ENCODE data around the gene PCK2. TPM values are rescaled to one million over a fixed set of nuclear protein-coding genes. Genes with fewer than 3 reads are reported as not detected.

PCK2 gene
- total RNA-seq, 1 experiment from 2014 or later: 16.0 TPM

DNA sequence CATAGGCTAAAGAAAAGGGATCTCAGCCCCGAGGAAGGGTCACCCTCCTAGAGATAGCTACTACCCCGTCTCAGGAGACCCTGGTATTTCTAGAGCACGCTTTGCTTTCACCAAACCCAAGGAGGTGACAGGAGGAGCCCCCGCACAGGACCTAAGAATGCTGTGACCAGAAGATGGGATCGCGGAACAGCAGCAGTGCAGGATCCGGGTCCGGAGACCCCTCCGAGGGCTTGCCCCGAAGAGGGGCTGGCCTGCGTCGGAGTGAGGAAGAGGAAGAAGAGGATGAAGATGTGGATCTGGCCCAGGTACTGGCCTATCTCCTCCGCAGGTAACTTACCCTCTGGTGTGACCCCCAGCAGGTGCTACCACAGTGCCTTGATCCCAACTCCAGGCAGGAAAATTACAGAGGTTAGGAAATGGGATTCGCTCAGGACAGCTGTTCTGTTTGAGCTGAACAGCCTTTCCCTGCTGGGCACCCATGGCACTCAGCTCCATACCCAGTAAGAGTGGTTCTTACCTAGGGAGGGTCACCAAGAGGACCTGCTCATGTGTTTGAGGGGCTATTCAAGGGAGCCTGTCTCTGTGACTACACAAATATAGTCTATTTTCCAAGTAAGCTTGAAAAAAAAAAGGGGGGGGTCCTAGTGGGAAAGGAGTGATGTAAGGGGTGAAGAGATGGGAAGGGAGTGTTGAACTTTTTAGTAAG lies 21.5 kb downstream of the PCK2 start:
- DNase-seq (ENCODE audit: low spot score): no peak

DNA sequence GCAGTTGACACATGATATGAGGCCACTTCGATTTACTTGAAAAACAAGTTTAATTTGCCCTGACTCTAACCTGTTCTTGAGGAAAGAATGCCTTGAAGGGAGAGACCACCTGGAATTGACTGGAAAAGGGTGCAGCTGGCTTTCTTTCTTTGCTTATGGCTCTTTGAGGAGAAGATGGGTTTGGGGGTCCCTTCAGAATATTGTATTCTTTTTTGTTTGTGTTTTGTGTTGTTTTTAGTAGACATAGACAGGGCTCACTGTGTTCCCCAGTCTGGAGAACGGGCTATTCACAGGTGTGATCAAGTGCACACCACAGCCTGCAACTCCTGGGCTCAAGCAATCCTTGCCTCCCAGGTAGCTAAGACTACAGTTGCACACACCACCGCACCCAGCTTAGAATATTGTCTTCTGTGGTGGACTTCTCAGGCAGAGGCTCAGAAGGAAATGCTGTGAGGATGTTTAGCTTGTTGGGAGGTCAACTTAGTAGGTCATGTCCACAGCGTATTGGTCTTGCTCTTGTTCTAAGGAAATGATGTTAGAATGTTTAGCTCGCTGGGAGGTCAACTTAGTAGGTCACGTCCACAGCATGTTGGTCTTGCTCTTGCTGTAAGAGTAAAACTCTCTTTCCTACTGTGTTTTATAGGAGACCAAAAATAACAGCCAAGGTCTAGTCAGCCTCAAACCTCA lies 22.2 kb downstream of the PCK2 start:
- no peak for DNase-seq (ENCODE audit: low spot score)

DNA sequence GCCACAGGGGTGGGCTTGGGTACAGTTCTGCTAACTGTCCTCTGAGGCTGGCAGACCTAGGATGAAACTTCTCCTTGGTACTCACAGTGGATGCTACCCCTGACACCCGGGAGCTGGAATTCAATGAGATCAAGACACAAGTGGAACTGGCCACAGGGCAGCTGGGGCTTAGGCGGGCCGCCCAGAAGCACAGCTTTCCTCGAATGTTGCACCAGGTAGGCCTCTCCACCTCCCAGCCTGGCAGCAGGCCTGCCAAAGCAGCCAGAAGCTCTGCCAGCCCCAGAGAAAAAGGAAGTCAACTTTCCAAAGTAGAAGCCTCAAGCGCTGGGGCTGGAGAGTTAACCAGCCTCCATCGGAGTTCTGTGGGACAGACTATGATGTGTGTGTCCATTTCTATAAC lies 23.1 kb downstream of the PCK2 start:
- DNase-seq (ENCODE audit: low spot score): no peak

GRCh38 chr14:24119691-24120090 lies 25.6 kb downstream of the PCK2 start:
- no peak for DNase-seq (ENCODE audit: low spot score)

DNA sequence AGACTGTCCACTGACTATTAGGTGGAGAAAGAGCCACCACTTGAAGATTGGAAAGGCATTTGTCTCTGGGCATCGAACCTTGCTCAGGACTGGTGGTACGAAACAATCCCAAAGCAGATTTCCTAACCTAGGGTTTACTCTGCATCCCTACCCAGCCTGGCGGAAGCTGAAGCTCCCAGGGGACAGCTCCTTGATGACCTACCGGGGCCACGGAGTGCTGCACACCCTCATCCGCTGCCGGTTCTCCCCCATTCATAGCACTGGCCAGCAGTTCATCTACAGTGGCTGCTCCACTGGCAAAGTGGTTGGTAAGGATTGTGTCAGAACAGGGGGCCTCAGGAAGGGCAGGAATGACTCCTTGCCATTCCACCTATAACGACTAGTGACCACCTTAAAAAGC lies 27.1 kb downstream of the PCK2 start:
- no peak for DNase-seq (ENCODE audit: low spot score)

DNA sequence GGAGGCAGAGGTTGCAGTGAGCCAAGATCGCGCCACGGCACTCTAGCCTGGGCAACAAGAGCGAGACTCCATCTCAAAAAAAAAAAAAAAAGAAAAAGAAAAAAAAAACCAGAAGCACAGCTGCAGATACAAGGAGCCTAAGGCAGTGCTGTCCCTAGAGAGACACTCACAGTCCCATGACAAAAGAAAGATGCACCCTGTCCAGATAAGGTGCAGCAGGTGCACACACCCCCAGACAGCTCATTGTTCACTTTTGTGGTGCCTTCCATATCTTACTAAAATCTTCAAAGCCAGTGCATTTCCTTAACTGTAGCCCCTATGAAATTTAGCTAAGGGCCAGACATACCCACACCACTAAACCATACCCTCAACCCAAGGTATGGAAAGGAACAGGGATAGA lies 28.3 kb downstream of the PCK2 start:
- no peak for DNase-seq (ENCODE audit: low spot score)

- no peak for DNase-seq (ENCODE audit: low spot score)
These were observed 28.8 kb downstream of the PCK2 start for GRCh38 chr14:24122898-24123297.

GRCh38 chr14:24123424-24124417 lies 29.6 kb downstream of the PCK2 start:
- no peak for DNase-seq (ENCODE audit: low spot score)

- DNase-seq (ENCODE audit: low spot score): no peak
These were observed 32.8 kb downstream of the PCK2 start for GRCh38 chr14:24126939-24127338.

GRCh38 chr14:24127673-24128072 lies 33.6 kb downstream of the PCK2 start:
- no peak for DNase-seq (ENCODE audit: low spot score)

- DNase-seq (ENCODE audit: low spot score): no peak
These were observed 35.4 kb downstream of the PCK2 start for GRCh38 chr14:24129410-24129998.

DNA sequence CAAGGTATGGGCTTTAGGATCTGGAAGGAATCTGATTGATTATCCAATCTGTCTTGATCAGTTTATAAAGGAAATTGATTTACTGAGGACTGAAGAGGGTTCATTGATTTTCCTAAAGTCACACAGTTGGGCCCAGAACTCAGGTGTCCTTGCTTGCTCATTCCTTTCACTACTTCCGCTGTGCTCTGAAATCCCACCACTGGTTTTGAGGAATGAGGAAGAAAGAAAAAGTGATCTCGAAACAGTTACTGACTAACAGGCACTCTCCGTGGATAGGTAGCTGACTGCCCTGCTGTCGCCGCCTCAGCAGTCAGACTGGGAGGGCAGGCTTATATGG lies 36.2 kb downstream of the PCK2 start, which contains the start of gene FITM1:
Gene FITM1, plus strand, starts transcription at position 280 of the 337 bp plus-strand sequence. CDS start 905 bp downstream, outside the sequence.
- DNase-seq (ENCODE audit: low spot score): no peak

DNA sequence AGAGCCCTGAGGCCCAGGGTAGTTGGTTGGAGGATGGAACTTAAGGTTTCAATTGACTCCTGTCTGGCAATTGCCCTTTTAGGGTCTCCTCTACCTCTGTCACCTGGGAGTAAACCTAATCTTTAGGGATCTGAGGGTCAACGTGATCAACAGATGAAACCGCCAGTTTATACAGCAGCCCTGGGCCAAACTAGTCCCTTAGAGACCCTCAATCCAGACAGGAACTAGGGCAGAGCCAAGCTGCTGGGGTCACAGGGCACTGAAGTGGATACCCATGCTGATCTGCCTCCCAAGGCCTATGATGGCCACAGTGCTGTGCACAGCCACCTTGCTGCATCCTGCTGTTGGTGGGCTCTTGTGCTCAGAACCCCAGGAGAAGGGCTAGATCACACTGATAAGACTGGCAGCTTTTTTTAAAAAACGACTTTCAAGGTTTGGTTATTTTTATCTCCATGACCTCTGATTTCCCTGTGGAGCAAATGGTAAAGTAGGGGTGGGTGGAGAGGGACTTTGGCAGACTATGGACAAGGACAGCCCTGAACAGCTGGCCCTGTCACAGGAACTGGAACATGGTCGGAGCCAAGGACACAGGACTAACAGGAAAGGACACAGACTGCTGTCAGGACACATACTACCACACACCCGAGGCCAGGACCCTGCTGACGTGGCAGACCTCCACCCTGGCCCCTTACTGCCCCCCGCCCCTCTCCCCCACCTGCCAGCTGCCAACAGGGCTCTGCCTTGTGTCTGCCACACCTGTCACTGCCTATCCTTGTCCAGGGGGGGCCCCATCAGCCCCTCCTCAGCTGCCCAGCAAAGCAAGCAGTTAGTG lies 36.8 kb downstream of the PCK2 start:
- DNase-seq (ENCODE audit: low spot score): no peak

DNA sequence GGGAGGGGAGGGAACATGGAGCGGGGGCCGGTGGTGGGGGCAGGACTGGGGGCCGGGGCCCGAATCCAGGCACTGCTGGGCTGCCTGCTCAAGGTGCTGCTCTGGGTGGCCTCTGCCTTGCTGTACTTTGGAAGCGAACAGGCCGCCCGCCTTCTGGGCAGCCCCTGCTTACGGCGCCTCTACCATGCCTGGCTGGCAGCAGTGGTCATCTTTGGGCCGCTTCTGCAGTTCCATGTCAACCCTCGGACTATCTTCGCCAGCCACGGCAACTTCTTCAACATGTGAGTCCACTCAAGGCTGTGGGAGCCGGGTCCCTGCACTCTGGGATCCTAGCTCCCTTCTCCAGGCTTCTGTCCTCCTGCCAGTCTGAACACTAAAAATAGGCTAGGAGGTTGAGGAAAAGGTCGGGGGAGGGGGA lies 37.4 kb downstream of the PCK2 start:
- no peak for DNase-seq (ENCODE audit: low spot score)

GRCh38 chr14:24132061-24132685 lies 38.1 kb downstream of the PCK2 start:
- DNase-seq (ENCODE audit: low spot score): no peak

DNA sequence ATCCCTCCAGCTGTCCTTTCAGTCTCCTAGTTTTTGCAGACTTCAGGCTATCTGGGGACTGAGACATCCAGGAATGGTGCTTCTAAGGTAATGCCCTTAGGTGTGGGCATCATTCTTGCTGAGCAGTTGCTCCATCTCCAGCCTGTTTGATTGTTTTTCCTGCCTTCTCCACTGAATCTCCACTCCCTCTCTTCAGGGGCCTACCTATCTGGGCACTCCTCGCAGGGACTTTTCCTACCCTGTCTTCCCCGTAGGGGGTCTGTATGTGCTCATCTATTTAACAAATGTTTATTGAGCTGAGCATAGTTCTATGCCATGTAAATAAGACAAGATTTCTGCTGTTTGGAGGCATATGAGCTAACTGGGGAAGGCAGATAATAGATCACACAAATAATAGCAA lies 38.9 kb downstream of the PCK2 start:
- no peak for DNase-seq (ENCODE audit: low spot score)

GRCh38 chr14:24133735-24134134 lies 39.6 kb downstream of the PCK2 start:
- no peak for DNase-seq (ENCODE audit: low spot score)

DNA sequence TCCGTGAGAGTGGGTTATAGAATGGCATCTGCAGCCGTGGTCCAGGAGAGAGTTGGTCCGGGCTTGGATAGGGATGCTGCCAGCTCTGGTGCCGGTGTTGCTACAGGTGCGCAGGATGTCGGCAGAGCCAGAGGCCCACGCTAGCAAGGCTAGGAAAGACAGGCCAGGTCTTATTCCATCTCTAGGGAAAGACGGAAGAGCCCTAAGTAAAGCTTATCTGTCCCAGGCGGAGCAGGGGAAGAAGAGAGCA lies 41.4 kb downstream of the PCK2 start:
- no peak for DNase-seq (ENCODE audit: low spot score)

GRCh38 chr14:24135834-24136683 lies 41.9 kb downstream of the PCK2 start, which contains the start of gene PSME1:
Gene PSME1 (plus strand): TSS chr14:24136194. CDS start chr14:24136263, 69 bp downstream.
- peak; percentile 77 for DNase-seq (ENCODE audit: low spot score)
